PC-3 (cell line): Measurements from ENCODE around the gene DPPA2. TPM values are rescaled to one million over a fixed set of nuclear protein-coding genes. Genes with fewer than 3 reads are reported as not detected.

Source experiments
- ATAC-seq: fragments of 200-7000 bp; cut with Tn5 transposase; 2 replicates; pipeline ENCODE4 v1.9.1; 2020; ENCODE audit warnings: mild to moderate bottlenecking, moderate library complexity
- BruUV-seq: library from RNA; stranded (reverse); fragments of 400-500 nt; replicated peaks from 2 replicates; lab custom pipeline; 2021; lab: Mats Ljungman, UMichigan
- CTCF ChIA-PET: fragments of 300-600 bp; sonication (Branson Sonifier 250); formaldehyde crosslinking; loops from one replicate; lab custom pipeline; 2022; ENCODE audit warnings: antibody characterized with exemption; lab: Charles Lee
- POLR2A ChIA-PET: fragments of 300-600 bp; sonication (Branson Sonifier 250); formaldehyde crosslinking; loops from one replicate; lab custom pipeline; 2022; ENCODE audit warnings: antibody characterized with exemption; ENCODE audit not compliant: unreplicated experiment; lab: Charles Lee
- DNase-seq: peaks from one replicate; pipeline ENCODE4 v3.0.0-alpha.2; 2015
- H2AFZ ChIP-seq: fragments of 300-600 bp; sonication (generic); 2 replicates; pipeline ENCODE4 v1.6.0; 2016; ENCODE audit warnings: antibody characterized with exemption, low read length
- H3F3A ChIP-seq: fragments of 300-600 bp; sonication (generic); one replicate; pipeline ENCODE4 v1.6.0; 2017; ENCODE audit warnings: antibody characterized with exemption, low read length, control low read depth, mild to moderate bottlenecking; ENCODE audit not compliant: unreplicated experiment
- H3K27ac ChIP-seq: fragments of 300-600 bp; sonication (generic); 2 replicates; pipeline ENCODE4 v1.5.1; 2016; ENCODE audit warnings: mild to moderate bottlenecking, low read length
- H3K27me3 ChIP-seq: fragments of 300-600 bp; sonication (generic); 2 replicates; pipeline ENCODE4 v1.6.1; 2016; ENCODE audit warnings: low read length, mixed read lengths
- H3K36me3 ChIP-seq: fragments of 300-600 bp; sonication (generic); 2 replicates; pipeline ENCODE4 v1.6.1; 2016; ENCODE audit warnings: low read depth, mixed run types, low read length, mixed read lengths
- H3K4me1 ChIP-seq: fragments of 300-600 bp; sonication (generic); 2 replicates; pipeline ENCODE4 v1.5.1; 2016; ENCODE audit warnings: low read length; ENCODE audit not compliant: insufficient read depth
- H3K4me2 ChIP-seq: fragments of 300-600 bp; sonication (generic); 2 replicates; pipeline ENCODE4 v1.6.0; 2016; ENCODE audit warnings: low read length
- H3K4me3 ChIP-seq: fragments of 300-600 bp; sonication (generic); 2 replicates; pipeline ENCODE4 v1.5.1; 2016; ENCODE audit warnings: mild to moderate bottlenecking, low read length, mixed read lengths
- H3K79me2 ChIP-seq: fragments of 300-600 bp; sonication (generic); 2 replicates; pipeline ENCODE4 v1.6.1; 2017; ENCODE audit warnings: low read length, mixed read lengths
- H3K9ac ChIP-seq: fragments of 300-600 bp; sonication (generic); 2 replicates; pipeline ENCODE4 v1.6.0; 2016; ENCODE audit warnings: mild to moderate bottlenecking, low read length
- H3K9me2 ChIP-seq: fragments of 300-600 bp; sonication (generic); replicated peaks from 2 replicates; pipeline ENCODE4 v1.6.1; 2016; ENCODE audit warnings: mixed run types, low read length, mixed read lengths
- H3K9me3 ChIP-seq: fragments of 300-600 bp; sonication (generic); 2 replicates; pipeline ENCODE4 v1.6.1; 2016; ENCODE audit warnings: low read length, mixed read lengths
- H4K20me1 ChIP-seq: fragments of 300-600 bp; sonication (generic); 2 replicates; pipeline ENCODE4 v1.6.1; 2016; ENCODE audit warnings: low read length, mixed read lengths
- EZH2 ChIP-seq: fragments of 300-600 bp; sonication (generic); IDR thresholded peaks from one replicate; pipeline ENCODE4 v1.6.1; 2017; ENCODE audit warnings: antibody characterized with exemption, mild to moderate bottlenecking, low read length; ENCODE audit not compliant: unreplicated experiment
- EZH2phosphoT487 ChIP-seq: fragments of 300-600 bp; sonication (generic); IDR thresholded peaks from 2 replicates; pipeline ENCODE4 v1.6.1; 2018; ENCODE audit warnings: mild to moderate bottlenecking, antibody characterized with exemption, low read length, borderline replicate concordance
- intact Hi-C: fragments of 100-400 bp; cut with micrococcal nuclease; formaldehyde crosslinking; loops from 2 replicates; pipeline ENCODE4 v1.9.0; 2023
- total RNA-seq: library from RNA; depleted of rRNA; stranded (reverse); fragments of >200 nt; gene quantifications from 2 replicates; pipeline ENCODE4 v1.2.3, GENCODE V29; 2014
- TF ChIP-seq, protein P1 (sequence below): fragments of 300-600 bp; sonication (generic); conservative IDR thresholded peaks from 2 replicates; pipeline ENCODE4 v1.5.1; 2017; ENCODE audit warnings: antibody characterized with exemption, low read depth, mild to moderate bottlenecking, low read length

The DPPA2 gene
- total RNA-seq, 1 experiment from 2014 or later: not detected

GRCh38 chr3:109269577-109270275 lies 46.6 kb downstream of the DPPA2 start:
- intact Hi-C loops: loop anchor here (10.0 kb wide), 1 partner anchor 465 kb away; no protein-coding TSS in a partner anchor
- H3K27ac ChIP-seq: no peak overlapping the region
- H3K9ac ChIP-seq: no peak overlapping the region

DNA sequence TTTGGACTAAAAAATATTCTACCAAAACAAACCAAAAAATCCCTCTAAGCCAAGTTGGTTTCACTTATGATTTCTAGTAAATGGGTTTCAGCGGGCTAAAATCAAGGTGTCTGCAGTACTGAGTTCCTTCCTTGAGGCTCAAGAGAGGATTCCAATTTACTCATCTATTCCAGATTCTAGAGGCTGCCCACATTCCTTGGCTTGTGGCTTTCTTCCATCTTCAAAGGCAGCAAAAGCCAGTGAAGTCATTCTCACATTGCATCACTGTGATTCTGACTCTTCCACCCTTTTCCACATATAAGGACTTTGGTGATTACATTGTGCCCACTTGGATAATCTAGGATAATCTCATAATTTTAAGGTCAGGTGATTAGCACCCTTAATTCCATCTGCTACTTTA lies 48.1 kb downstream of the DPPA2 start:
- Histone ChIP-seq H3K4me1 (no peaks in the 10 kb centered on the region), H2AFZ (no peak overlapping the region), H3F3A (no peaks in the 10 kb centered on the region), H3K27me3 (peaks cover 2% of the 10 kb centered on the region; the same call in 1 of the 2 replicates), H3K9me3 (no peaks in the 10 kb centered on the region), H3K9me2 (no peaks in the 10 kb centered on the region), H3K27ac (no peak overlapping the region), H4K20me1 (no peaks in the 10 kb centered on the region), H3K36me3 (no peaks in the 10 kb centered on the region), H3K4me2 (no peak overlapping the region), H3K79me2 (no peaks in the 10 kb centered on the region), H3K4me3 (no peak overlapping the region), H3K9ac (no peak overlapping the region)
- ChIA-PET POLR2A (no interaction called here), CTCF (no interaction called here)
- DNase-seq (peak; percentile 1), ATAC-seq (no peak)
- TF ChIP-seq EZH2phosphoT487 (no peak), EZH2 (no peak)
- TF ChIP-seq, protein P1, sequence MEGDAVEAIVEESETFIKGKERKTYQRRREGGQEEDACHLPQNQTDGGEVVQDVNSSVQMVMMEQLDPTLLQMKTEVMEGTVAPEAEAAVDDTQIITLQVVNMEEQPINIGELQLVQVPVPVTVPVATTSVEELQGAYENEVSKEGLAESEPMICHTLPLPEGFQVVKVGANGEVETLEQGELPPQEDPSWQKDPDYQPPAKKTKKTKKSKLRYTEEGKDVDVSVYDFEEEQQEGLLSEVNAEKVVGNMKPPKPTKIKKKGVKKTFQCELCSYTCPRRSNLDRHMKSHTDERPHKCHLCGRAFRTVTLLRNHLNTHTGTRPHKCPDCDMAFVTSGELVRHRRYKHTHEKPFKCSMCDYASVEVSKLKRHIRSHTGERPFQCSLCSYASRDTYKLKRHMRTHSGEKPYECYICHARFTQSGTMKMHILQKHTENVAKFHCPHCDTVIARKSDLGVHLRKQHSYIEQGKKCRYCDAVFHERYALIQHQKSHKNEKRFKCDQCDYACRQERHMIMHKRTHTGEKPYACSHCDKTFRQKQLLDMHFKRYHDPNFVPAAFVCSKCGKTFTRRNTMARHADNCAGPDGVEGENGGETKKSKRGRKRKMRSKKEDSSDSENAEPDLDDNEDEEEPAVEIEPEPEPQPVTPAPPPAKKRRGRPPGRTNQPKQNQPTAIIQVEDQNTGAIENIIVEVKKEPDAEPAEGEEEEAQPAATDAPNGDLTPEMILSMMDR: no peak
- intact Hi-C loops: no loop called here
- BruUV-seq: no TSS peak

More at GRCh38 chr3:109269577-109270275, 46.6 kb downstream of the DPPA2 start:
- ATAC-seq (no peak), DNase-seq (no peak)
- H3K79me2 ChIP-seq: no peaks in the 10 kb centered on the region
- no peaks in the 10 kb centered on the region for H3K9me3 ChIP-seq
- H3K27me3 ChIP-seq: no peaks in the 10 kb centered on the region
- H3K4me1 ChIP-seq: no peaks in the 10 kb centered on the region
- ChIA-PET CTCF (no interaction called here), POLR2A (no interaction called here)
- H3K4me3 ChIP-seq: no peak overlapping the region
- no peak overlapping the region for H2AFZ ChIP-seq
- H3K4me2 ChIP-seq: no peak overlapping the region
- no peaks in the 10 kb centered on the region for H3F3A ChIP-seq
- H4K20me1 ChIP-seq: no peaks in the 10 kb centered on the region
- no TSS peak for BruUV-seq
- no peaks in the 10 kb centered on the region for H3K36me3 ChIP-seq
- H3K9me2 ChIP-seq: no peaks in the 10 kb centered on the region
- TF ChIP-seq EZH2 (no peak), EZH2phosphoT487 (no peak)
- TF ChIP-seq, protein P1: no peak

- Histone ChIP-seq H3K4me3 (no peak overlapping the region), H3K36me3 (no peaks in the 10 kb centered on the region), H3K4me1 (no peaks in the 10 kb centered on the region), H4K20me1 (no peaks in the 10 kb centered on the region), H3K27me3 (peaks cover 12% of the 10 kb centered on the region; the same call in 1 of the 2 replicates), H3K4me2 (no peak overlapping the region), H2AFZ (no peak overlapping the region), H3K79me2 (no peaks in the 10 kb centered on the region), H3K27ac (no peak overlapping the region), H3K9me3 (no peaks in the 10 kb centered on the region), H3K9ac (no peak overlapping the region), H3K9me2 (no peaks in the 10 kb centered on the region), H3F3A (no peaks in the 10 kb centered on the region)
- ATAC-seq (no peak), DNase-seq (peak; percentile 51)
- POLR2A ChIA-PET: no interaction called here
- BruUV-seq: no TSS peak
- CTCF ChIA-PET: no interaction called here
- TF ChIP-seq, protein P1: no peak
- TF ChIP-seq EZH2 (no peak), EZH2phosphoT487 (no peak)
- intact Hi-C loops: no loop called here
These were observed 51.0 kb downstream of the DPPA2 start for GRCh38 chr3:109265295-109265694.
